GM19452 (cell line): ENCODE measurements around the gene HIVEP3.

ENCODE experiments used
- ATAC-seq: cut with Tn5 transposase; IDR thresholded peaks from one replicate; pipeline ENCODE4 v1.9.1; 2021; ENCODE audit not compliant: unreplicated experiment

HIVEP3 gene

DNA sequence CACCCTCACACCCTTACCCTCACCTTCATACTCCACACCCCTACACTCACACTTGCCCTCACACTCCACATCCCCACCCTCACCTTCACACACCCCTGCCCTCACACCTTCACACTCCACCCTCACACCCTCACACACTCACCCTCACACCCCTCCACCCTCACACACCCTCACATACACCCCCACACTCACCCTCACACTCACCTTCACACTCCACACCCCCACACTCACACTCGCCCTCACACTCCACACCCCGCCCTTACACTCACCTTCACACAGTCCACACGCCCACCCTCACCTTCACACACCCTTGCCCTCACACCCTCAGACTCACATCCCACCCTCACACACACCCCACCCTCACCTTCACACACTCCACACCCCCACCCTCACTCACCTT, 390.6 kb downstream of the HIVEP3 start:
- no peak for ATAC-seq

DNA sequence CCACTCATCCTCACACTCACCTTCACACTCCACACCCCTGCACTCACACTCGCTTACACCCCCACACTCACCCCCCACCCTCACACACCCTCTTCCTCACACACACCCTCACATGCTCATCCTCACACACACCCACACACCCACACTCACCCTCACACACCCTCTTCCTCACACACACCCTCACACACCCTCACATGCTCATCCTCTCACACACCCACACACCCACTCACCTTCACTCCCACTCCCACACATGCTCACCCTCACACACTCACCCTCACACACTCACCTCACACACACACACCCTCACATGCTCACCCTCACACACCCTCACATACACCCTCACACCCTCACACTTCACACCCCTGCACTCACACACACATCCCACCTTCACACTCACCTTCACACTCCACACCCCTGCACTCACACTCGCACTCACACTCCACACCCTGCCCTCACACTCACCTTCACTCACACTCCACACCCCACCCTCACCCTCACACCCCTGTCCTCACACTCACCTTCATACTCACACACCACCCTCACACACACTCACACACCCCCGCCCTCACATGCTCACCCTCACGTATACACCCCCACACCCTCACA, 391.7 kb downstream of the HIVEP3 start:
- no peak for ATAC-seq

DNA sequence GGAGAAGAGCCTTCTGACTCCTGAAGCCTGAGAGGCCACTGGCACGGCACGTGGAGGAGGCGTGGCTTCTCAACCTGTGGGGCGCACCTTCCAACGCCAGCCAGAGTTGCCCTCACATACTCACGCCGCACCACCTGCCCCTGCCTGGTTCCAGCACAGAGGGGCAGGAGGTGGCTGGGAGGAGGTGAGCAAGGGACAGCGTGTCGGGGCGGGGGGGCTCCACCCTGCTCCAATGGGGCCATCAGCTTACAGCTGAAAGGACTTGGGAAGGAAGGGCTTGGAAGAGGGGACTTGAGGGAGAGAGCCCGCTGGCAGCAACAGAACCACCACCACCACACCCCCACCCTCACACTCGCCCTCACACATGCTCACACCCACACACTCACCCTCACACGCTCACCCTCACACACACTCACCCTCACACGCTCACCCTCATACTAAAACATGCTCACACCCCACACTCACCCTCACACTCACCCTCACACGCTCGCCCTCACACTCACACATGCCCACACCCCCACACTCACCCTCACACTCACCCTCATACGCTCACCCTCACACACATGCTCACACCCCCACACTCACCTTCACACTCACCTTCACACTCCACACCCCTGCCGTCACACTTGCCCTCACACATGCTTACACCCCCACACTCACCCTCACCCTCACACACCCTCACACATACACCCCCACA, 392.7 kb downstream of the HIVEP3 start:
- ATAC-seq: no peak

DNA sequence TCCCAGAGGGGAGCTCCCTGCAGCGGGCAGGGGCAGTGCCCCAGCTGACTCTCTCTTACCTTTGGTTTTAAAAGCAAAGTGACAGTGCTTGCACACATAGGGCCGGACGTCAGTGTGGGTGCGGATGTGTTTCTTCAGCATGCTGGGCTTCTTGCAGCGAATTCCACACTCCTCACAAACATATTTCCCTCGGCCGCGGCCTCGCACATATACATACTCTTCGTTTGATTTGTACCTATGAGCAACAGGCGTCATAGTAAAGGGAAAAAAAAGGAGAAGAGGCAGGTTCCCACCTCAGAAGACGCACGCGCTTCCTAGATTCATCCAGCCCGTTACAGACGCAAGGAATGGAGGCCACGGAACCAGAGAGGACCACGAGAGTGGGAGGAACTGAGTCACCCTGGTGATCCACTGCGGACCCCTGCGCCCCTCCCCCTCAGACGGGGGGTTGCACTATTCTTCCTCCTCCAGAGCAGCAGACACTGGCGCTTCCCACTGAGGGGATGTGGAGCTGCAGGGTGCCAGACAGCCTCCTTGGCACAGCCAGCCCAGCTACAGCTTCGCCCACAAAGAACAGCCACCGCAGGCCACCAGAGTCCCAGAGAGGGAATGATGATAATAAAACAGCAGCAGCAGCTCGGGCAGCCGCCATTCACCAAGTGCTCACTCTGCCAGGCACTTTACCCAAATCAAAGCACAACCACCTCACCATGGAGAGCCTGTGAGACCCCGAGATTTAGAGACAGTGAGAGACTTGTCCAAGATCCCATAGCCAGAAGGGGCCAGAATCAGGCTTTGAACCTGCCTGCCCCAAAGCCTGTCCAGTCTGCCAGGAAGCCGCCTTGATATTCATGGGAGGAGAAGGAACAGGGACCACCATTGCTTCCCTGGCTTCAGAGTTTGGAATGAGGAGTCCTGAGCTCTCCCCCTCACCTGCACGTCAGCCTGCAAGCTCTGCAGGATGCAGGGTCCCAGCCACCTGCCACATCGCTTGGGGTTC, 393.7 kb downstream of the HIVEP3 start:
- ATAC-seq: no peak

DNA sequence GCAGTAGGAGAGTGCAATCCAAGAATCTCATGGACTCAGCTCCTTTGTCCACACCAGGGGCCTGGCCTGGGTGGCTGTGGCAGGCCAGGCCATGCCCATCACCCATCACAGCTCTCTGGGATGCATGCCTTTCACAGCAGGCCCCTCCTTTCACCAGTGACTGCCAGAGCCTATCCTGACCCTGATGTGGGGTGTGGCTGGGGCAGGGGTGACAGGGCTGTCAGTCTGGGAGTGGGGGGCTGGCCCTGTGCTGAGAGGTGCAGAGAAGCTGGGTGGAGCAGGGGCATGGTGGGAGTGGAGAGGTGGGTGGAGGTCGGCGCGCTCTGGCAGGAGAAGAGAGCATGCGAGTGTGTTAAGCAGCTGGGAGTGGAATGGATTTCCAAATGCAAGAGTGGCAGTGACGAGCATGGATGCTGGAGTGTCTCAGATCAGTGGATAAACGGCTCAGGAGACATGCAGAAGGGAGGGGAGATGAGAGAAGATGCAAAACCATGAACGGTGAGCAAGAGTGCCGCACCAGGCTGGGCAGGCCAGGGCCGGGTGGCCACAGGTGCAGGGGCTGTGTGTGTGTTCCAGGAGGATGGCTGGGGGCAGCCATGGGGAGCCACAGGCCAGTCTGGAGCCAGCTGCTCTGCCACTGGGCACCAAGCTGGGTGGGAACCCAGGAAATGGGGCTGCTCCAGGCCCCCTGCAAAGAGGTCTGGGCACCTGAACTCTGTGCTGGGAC, 394.6 kb downstream of the HIVEP3 start:
- ATAC-seq: no peak

DNA sequence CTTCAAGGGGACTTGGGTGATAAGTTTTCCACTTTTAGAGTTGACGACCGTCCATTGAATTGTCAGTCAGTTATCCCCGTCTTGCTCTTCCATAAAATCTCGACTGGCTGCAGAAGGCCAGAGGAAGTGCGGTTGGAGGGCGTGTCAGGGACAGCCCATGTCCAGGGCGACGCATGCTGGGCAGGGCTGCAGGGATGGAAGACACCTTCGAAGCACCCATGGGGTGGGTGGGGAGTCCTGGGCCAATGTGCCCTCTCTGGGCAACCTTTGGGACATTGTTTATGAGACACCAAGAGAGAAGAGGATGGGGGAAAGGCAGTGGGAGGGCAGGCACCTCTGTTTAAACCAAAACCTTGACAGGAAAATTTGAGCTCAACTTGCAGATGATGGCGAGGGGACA, 395.7 kb downstream of the HIVEP3 start:
- no peak for ATAC-seq

DNA sequence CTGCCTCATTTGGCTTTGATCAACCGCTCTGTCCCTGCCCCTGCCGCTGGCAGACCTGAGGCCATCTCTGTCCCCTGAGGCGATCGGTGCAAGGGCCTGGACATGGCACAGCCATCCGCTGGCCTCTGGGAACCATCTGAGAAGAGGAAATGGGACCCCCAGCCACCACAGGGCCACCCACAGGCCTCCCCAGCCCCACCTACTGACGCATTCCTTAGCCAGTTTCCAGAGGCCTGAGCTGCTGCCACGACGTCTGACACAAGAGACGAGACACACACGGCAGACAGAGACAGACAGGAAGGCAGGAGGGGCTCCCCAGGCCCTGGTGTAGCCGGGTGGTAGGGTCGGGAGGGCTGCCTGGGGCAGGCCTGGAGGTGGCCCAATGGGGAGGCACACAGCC, 397.0 kb downstream of the HIVEP3 start:
- ATAC-seq: no peak

DNA sequence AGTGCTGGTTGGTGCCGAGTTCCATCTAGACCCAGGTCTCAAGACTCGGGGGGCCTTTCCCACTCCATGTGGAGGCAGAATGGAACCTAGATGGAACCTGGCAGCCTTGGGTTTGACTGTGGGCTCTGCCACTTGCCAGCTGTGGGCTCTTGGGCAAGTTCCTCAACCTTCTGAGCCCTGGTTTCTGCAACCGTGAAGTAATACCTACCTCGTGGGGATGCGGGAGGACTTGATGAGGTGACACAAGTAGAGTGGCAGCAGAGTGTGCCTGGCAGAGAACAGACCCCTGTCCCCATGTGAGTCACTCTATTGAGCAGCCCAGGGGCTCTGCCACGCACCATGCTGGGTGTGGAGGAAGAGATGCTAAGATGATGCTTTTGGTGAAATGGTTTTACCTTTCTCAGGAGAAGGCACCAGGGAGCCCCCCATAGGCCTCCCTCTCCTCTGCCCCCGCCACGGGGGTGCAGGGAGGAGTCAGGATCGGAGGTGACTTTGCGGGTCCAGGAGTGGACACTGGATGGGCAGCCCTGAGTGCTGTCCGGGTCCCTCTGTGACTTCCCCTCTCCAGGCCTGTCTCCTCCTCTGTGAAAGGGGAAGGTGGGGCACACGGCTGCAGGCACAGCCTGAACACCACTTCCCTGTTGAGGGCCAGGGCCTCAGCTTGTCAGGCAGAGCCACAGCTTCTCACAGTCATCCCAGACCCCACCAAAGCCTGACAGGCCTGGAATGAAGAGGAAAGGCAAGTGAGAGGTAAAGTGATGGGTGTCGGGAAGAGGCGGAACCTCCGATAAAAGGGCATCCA, 397.6 kb downstream of the HIVEP3 start:
- no peak for ATAC-seq

DNA sequence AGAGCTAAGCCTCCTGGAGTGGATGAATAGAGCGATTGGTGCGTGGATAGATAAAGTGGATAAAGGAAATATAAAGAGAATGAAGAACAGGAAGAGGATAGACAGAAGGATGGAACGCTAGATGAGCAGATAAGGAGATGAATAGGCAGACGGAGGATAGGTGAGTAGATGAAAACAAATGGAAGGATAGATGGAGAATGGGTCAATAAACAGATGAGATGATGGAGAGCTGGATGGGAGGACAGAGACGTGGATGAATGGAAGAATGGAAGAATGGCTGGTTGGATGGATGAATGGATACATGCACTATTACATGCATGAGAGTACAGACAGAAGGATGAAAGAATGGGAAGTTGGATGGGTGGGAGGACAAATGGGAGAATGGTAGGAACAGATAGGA, 399.1 kb downstream of the HIVEP3 start:
- ATAC-seq: no peak

DNA sequence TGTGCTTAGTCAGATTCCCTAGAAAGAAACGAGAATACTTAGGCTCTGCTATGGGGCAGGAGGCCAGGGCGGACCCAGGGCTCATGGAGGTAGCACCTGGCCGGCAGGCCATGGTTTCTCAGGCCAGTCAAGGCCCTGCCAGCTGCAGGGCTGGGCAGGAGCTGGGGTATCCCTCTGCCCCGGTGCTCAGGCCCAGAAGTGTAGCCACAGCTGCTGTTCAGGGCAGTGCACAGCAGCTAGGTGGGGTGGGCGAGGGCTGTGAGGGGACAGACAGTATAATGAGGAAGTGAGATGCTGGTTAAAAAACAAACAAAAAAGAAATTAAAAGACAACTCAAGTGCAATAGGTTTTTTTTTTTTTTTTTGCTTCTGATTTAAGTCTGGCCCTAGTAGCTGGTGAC, 400.3 kb downstream of the HIVEP3 start:
- no peak for ATAC-seq

DNA sequence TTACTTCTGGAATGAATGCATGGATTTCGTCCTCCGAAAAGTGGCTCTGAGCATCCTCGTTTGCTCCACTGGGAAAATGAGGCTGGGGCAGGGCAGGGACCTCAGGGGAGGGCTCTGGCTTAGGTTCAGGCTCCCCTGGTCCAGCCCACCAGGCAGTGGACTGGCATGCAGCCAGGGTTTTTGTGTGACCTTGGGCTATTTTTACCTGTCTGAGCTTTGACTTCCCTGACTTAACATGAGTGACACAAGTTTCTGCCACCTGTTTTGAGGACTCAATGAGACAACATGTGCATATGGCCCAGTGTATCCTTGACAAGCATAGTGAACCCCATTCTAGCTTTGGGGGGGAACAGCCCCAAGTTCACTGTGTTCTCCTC, 401.7 kb downstream of the HIVEP3 start:
- ATAC-seq: no peak

DNA sequence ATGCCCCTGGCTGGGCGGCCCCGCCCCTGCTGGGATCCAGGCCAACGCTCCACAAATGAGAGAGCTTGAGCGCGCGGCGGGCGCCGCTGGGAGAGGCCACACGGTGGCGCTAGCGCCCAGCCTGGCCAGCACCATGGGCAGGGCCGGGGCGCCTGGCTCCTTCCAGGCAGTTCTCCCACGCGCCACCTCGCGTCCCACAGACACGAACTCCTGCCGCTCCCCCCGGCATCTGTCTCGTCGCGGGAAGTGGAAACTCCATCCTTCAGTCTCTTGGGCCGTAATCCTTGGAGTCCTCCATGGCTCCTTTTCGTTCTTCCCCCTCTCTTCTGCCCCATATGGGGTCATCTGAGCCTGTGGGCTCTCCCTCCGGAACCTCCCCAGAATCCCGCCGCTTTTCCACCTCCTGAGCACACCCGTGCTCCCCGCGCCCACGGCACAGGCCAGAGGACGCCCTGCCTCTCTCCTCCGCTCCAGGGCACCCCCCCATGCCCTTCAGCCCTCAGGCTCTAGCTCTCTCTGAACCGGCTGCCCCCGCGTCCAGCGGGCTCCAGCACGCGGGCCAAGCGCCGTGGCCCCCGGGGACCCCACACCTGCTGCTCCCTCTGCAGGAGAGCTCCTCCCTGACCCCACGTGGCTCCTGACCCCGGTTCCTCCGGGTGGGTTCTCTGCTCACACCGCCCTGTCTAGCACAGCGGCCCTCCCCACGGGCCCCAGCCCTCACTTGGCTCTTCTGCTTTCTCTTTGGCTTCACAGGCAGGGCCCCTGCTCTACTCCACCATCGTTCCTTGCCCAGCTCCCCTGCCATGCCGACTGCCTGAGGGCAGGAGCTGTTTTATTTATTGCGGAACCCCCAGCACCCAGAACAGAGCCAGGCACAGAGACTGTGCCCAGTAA, 402.3 kb downstream of the HIVEP3 start:
- peak; percentile 58 for ATAC-seq

DNA sequence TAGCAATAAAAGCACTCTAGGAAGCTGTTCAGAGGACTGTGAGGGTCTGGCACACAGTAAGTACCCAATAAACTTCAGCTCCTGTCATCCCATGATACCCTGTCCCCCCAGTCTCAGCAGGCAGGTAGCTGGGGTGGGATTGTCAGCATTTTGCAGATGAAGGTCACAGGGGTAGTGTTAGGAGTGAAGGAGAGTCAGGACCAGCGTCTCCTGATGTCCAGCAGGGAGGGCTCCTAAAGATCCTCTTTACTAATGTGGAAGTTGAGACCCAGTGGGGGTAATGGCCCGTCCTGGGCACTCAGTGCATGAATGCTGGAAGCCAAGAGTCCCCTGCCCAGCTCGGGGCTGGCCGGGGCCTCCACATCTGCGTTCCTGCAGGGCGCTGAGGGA, 402.9 kb downstream of the HIVEP3 start:
- no peak for ATAC-seq

DNA sequence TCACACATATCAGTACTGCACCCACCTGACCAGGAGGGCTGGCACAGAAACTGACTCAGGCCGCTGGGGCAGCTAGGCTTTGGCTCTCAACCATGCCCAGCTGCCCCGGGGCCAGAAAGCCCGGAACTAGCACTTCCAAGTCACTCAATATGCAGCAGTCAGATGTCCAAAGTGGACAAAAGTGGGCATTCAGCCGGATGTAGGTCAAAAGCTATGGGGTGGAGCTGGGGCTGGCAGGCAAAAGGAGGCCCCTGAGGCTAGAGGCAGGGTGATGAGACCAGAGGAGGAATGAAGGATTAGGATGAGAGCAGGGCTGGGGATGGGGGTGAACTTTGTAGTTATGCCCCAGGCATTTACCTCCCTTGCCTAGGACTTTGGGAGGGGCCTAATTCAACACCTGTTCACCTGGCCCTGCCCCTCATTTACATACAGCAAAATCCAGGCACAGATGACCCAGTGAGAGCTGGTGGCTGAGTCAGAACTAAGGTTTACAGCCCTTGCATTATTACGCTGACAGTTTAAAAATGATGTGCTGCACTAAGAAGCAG, 403.5 kb downstream of the HIVEP3 start:
- no peak for ATAC-seq

DNA sequence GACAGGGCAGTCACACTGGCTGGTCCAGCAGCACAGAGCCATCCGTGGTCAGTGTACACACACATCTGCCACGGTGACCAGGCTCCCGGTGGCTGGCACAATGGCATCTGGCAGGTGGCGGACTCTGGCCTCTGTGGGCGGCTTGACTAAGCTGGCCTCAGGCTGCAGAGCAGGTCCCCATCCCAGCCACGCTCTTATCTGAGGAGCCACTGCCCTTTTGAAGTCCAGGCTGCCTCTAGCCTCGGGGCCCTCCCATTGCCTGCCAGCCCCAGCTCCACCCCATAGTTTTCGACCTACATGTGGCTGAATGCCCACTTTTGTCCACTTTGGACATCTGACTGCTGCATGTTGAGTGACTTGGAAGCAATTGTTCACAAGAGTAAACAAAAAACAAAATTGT, 404.3 kb downstream of the HIVEP3 start:
- no peak for ATAC-seq

DNA sequence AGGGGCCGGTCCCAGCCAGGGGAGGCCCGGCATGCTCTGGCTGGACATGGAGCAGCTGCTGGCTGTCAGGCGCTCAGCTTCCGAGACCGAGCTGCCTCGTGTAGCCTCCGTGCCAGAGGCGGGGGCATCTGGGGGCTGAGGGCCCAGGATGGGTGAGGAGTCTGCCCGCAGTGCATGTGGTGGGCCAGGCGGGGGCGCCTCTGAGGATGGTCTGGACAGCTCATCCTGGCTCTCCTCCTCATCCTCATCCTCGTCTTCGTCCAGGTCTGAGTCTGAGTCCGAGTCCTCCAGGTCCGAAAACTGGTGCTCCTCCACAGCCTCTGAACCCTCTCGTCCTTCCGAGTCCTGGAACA, 405.4 kb downstream of the HIVEP3 start:
- no peak for ATAC-seq

DNA sequence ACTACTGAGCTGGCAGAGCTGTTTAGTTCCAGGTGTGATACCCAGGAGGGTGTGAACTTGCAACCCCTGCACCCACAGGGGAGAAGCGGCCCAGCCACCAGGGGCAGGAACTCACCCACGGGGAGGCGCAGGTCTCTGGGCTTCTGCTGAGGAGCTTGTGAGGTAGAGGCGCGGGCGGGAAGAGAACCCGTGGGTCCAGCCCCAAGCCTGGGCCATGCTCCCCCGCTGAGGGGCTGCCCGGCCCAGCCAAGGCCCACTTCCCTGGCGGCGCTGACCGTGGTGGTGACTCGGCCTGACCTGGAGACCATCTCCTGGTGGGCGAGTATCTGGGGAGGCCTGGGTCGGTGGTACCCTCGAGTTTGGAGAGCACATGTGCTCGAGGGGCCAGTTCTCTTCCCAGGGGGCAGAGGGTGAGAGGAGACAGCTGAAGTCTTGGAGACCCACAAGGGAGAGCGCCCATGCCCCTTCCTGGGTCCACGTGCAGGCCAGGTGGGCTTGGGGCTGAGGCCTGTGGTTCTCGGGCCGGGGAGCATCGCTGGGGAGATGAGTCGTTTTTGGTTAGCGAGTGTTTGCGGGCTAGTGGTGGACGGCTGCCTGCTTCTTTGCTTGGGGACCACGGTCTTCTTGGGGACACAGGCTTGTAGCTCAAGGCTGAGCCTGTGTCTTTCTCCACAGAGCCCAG, 405.9 kb downstream of the HIVEP3 start:
- no peak for ATAC-seq

DNA sequence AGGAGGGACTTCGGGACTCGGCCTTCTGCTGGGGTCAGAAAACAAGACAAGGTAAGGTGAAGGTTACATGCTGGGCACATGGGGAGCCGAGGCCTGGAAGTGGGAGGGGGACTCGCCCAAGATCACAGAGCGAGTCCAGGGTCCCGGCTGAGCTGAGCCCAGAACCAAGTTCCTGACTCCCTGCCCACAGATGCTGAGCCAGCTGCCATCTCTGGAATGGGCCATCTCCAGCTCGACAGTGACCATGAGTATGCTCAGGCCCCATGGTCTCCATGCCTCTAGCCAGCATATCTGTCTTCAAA, 407.5 kb downstream of the HIVEP3 start:
- ATAC-seq: no peak
